Breast epithelium (tissue), 4 donors: ENCODE results near the gene KIF5A. TPM values are rescaled to one million over a fixed set of nuclear protein-coding genes. Genes with fewer than 3 reads are reported as not detected.
"Not testable (repeated sequence)": the region's sequence is repeated elsewhere in the genome, so short reads cannot be mapped to it uniquely, and the experiment has no call there.

ENCODE experiments used
- DNase-seq, 2 donors: peaks; one replicate each; pipeline ENCODE4 v3.0.0-alpha.2; 2019; ENCODE audit warnings: low spot score in 2 of 2
- H3K27ac ChIP-seq, 2 donors: fragments of 200-600 bp; sonication (generic) in 1 of 2; one replicate each; pipeline ENCODE4 v1.5.1; 2016 to 2019; ENCODE audit warnings: mild to moderate bottlenecking in 1 of 2
- H3K27me3 ChIP-seq, 2 donors: fragments of 200-600 bp; sonication (generic) in 1 of 2; one replicate each; pipeline versions ENCODE4 v1.5.1 to v1.6.0; 2017 to 2019; ENCODE audit warnings: control low read depth in 1 of 2, mild to moderate bottlenecking in 1 of 2
- H3K36me3 ChIP-seq: fragments of 200-600 bp; one replicate; pipeline ENCODE4 v1.5.1; 2019
- H3K4me1 ChIP-seq, 2 donors: fragments of 200-600 bp; sonication (generic); one replicate each; pipeline ENCODE4 v1.5.1; 2016 to 2019; ENCODE audit warnings: control low read depth in 1 of 2
- H3K4me3 ChIP-seq, 3 donors: fragments of 200-600 bp; sonication (generic); 1 replicate in 2 of 3; 2 replicates in 1 of 3; pipeline ENCODE4 v1.5.1; 2016 to 2019; ENCODE audit warnings: mild to moderate bottlenecking in 3 of 3, moderate library complexity in 2 of 3
- H3K9me3 ChIP-seq, 2 donors: fragments of 200-600 bp; sonication (generic) in 1 of 2; one replicate each; pipeline ENCODE4 v1.5.1; 2016 to 2019; ENCODE audit warnings: control low read depth in 1 of 2
- POLR2A ChIP-seq: fragments of 450-650 bp; IDR thresholded peaks from one replicate; pipeline ENCODE4 v1.6.1; 2016; ENCODE audit warnings: antibody characterized with exemption, mild to moderate bottlenecking, moderate library complexity
- POLR2AphosphoS5 ChIP-seq, 3 donors: sonication (generic); formaldehyde crosslinking; IDR thresholded peaks; one replicate each; pipeline ENCODE4 v1.6.1; 2017; ENCODE audit warnings: antibody characterized with exemption in 3 of 3
- intact Hi-C: fragments of 100-400 bp; cut with DNase I; formaldehyde crosslinking; loops from one replicate; pipeline ENCODE4 v1.15.1; 2023; ENCODE audit warnings: low total_unique reads
- total RNA-seq, 3 donors: library from RNA; depleted of rRNA; stranded (reverse); fragments of >200 nt; gene quantifications; one replicate each; pipeline ENCODE4 v1.1.0, GENCODE V29; 2016
- TF ChIP-seq, protein P1 (sequence below), 3 donors: fragments of 450-650 bp; IDR thresholded peaks; one replicate each; pipeline ENCODE4 v1.5.1; 2016 to 2017; ENCODE audit warnings: antibody characterized with exemption in 3 of 3, mild to moderate bottlenecking in 3 of 3, moderate library complexity in 3 of 3

The KIF5A gene
- total RNA-seq, 3 donors from 2014 or later = 0.98 to 1.2 TPM; not detected in 1

DNA sequence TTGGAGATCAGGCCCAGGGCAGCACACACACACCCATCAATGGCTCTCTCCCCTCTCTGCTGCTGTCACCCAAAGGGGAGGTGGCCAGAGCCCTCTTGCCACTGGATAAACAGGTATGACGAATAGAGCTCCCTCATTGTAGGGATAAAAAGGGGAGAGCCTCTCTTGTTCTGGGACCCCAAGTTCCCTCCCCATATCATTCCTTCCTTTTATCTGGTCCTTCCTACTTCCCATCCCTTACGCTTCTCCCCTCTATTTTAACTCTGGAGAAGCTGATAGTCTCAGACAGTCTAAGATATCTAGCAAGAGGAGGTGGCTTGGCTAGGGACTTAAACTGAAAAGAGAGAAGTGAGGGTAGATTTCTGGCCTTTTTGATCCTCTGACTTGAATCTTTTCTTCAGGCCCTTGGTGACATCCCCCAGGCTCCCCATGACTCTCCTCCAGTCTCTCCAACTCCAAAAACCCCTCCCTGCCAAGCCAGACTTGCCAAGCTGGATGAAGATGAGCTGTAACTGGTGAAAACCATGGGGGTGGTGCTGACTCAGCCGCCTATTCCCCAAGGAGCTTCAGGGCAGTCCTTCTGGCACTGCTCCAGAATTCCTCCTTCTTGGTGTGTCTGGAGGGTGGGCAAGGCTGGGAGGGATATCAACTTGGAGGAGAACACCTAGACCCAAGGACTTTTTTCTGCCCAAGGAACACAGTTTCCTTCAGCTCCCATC is 66.7 kb downstream of the KIF5A start:
- Histone ChIP-seq H3K36me3 (no peaks in the 10 kb centered on the region), H3K27me3 (peaks cover 0 to 18% of the 10 kb centered on the region in 2 donors), H3K27ac (peak overlapping the region in 1 of 2 donors; percentile 7), H3K4me3 (no peak overlapping the region), H3K4me1 (peaks cover 0 to 9% of the 10 kb centered on the region in 2 donors), H3K9me3 (no peaks in the 10 kb centered on the region)
- no peak for TF ChIP-seq POLR2A
- no peak for TF ChIP-seq POLR2AphosphoS5 (IDR thresholded peaks at IDR 0.05)
- TF ChIP-seq, protein P1, sequence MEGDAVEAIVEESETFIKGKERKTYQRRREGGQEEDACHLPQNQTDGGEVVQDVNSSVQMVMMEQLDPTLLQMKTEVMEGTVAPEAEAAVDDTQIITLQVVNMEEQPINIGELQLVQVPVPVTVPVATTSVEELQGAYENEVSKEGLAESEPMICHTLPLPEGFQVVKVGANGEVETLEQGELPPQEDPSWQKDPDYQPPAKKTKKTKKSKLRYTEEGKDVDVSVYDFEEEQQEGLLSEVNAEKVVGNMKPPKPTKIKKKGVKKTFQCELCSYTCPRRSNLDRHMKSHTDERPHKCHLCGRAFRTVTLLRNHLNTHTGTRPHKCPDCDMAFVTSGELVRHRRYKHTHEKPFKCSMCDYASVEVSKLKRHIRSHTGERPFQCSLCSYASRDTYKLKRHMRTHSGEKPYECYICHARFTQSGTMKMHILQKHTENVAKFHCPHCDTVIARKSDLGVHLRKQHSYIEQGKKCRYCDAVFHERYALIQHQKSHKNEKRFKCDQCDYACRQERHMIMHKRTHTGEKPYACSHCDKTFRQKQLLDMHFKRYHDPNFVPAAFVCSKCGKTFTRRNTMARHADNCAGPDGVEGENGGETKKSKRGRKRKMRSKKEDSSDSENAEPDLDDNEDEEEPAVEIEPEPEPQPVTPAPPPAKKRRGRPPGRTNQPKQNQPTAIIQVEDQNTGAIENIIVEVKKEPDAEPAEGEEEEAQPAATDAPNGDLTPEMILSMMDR (IDR thresholded peaks at IDR 0.05) = no peak
- intact Hi-C loops = loop anchor here (5.0 kb wide), 1 partner anchor 34 kb away; no protein-coding TSS in a partner anchor
- no peak for DNase-seq

DNA sequence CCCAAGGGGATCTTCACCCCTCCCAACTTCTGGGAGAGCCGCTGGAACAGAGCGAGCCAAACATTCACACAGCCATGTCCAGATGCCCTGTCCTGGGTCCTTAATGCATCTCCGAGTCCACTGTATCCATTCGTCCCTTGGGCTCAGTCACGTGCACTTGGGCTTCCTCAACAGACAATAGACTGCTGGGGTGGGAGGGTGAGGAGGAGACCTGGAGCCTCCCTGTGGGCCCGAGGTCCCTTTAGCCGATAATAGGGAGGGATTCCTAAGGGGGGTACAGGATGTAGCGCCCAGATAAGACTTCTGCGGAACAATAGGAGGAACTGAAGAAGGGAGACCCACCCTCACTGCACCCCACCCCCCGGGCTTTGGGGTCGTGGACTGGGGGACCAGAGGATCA is 68.1 kb downstream of the KIF5A start:
- Histone ChIP-seq H3K27ac (no peak overlapping the region), H3K36me3 (no peaks in the 10 kb centered on the region), H3K4me1 (peaks cover 0 to 11% of the 10 kb centered on the region in 2 donors), H3K27me3 (peaks cover 0 to 18% of the 10 kb centered on the region in 2 donors), H3K4me3 (no peak overlapping the region), H3K9me3 (no peaks in the 10 kb centered on the region)
- no peak for TF ChIP-seq POLR2AphosphoS5 (IDR thresholded peaks at IDR 0.05)
- TF ChIP-seq POLR2A = no peak
- TF ChIP-seq, protein P1 (IDR thresholded peaks at IDR 0.05) = no peak
- no peak for DNase-seq
- intact Hi-C loops = loop anchor here (5.0 kb wide), 1 partner anchor 36 kb away; no protein-coding TSS in a partner anchor

DNA sequence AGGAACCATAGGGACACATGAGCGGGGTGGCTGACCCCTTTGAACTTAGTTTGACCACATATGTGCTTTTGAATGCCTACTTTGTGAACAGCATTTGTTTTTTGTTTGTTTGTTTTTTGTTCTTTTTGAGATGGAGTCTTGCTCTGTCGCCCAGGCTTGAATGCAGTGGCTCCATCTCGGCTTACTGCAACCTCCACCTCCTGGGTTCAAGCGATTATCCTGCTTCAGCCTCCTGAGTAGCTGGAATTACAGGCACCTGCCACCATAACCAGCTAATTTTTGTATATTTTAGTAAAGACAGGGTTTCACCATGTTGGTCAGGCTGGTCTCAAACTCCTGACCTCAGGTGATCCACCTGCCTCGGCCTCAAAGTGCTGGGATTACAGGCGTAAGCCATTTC is 68.6 kb downstream of the KIF5A start:
- Histone ChIP-seq H3K4me1 (peaks cover 0 to 11% of the 10 kb centered on the region in 2 donors), H3K27me3 (peaks cover 0 to 18% of the 10 kb centered on the region in 2 donors)
- not testable (repeated sequence) for H3K27ac ChIP-seq, H3K9me3 ChIP-seq, DNase-seq, H3K4me3 ChIP-seq, H3K36me3 ChIP-seq
- intact Hi-C loops = loop anchor here (5.0 kb wide), 1 partner anchor 36 kb away; no protein-coding TSS in a partner anchor

DNA sequence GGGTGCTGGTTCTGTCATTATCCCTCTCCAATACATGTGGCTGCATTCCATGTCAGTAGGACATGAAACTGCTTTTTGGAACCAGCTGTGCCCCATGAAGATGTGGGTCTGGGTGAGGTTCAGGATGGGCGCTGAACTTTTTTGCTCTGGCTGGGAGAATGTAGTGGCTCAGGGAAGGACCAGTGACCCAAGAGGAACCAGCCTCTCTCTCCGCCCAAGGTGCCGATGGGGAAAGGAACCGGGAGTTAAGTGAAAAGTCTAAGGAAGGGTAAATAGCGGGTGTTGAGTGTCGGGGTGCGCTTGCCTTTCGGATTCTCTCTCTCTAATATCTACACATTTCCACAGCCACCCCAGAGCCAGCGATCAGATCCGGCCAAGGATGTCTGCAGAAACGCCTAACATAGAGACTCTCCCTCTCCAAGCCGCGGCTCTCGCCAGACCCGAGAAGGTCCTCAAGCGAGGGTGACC is 69.2 kb downstream of the KIF5A start:
- H3K4me1 ChIP-seq = peaks cover 0 to 11% of the 10 kb centered on the region in 2 donors

DNA sequence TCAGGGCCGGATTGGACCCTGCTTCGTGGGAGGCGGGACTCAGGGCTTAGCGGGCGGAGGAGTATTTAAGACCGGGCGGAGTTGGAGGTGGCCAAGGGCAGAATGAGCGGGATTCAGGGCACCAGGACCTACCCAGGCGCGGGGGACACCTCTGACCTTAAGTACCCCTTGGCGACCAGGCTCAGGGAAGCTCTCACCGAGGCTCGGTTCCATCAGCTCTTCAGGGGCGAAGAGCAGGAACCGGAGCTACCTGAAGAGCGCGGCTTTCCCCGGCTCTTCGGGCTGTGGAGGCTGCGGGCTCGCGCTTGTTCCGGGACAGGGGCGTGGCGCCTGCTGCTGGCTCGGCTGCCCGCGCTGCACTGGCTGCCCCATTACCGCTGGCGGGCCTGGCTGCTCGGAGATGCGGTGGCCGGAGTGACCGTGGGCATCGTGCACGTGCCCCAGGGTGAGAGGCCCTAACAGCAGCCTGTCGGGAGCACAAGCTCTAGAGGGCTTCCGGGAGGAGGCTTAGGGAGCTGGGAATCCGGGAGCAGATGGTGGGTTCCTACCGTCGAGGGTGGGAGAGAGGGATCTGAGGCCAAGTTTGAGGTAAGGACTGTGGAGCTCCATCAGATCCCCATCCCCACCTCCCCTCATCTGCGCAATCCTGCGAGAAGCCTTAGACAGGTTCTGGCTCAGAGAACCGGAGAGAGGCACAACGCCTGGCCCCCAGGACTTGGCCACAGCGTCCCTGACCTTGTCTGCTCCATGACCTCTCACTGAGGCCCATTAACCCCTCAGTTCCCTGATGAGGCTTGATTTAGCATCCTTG is 69.8 kb downstream of the KIF5A start:
- Histone ChIP-seq H3K36me3 (no peaks in the 10 kb centered on the region), H3K4me1 (peaks cover 0 to 11% of the 10 kb centered on the region in 2 donors), H3K4me3 (no peak overlapping the region), H3K27me3 (peaks cover 0 to 25% of the 10 kb centered on the region in 2 donors), H3K27ac (no peak overlapping the region), H3K9me3 (no peaks in the 10 kb centered on the region)
- no peak for TF ChIP-seq POLR2A
- TF ChIP-seq, protein P1 (IDR thresholded peaks at IDR 0.05) = no peak
- no peak for TF ChIP-seq POLR2AphosphoS5 (IDR thresholded peaks at IDR 0.05)
- DNase-seq = no peak
- intact Hi-C loops = loop anchor here (5.0 kb wide), 1 partner anchor 37 kb away; no protein-coding TSS in a partner anchor

More for the DNA sequence above, 69.2 kb downstream of the KIF5A start:
- Histone ChIP-seq H3K27ac (no peak overlapping the region), H3K36me3 (no peaks in the 10 kb centered on the region), H3K27me3 (peaks cover 0 to 19% of the 10 kb centered on the region in 2 donors), H3K9me3 (no peaks in the 10 kb centered on the region), H3K4me3 (no peak overlapping the region)
- no peak for TF ChIP-seq POLR2AphosphoS5 (IDR thresholded peaks at IDR 0.05)
- TF ChIP-seq POLR2A = no peak
- TF ChIP-seq, protein P1 (IDR thresholded peaks at IDR 0.05) = no peak
- no peak for DNase-seq
- intact Hi-C loops = loop anchor here (5.0 kb wide), 1 partner anchor 37 kb away; no protein-coding TSS in a partner anchor
